ENCODE results near the gene KLHDC8A. TPM values are rescaled to one million over a fixed set of nuclear protein-coding genes. Genes with fewer than 3 reads are reported as not detected.

KLHDC8A gene
- polyA plus RNA-seq, 1 donor (not counting 4 experiments of a cell fraction or from before 2014, with no cell fraction given): not detected

GRCh38 chr1:205382561-205382960 lies 25.8 kb upstream of the KLHDC8A start:
- no peak overlapping the region for H3K4me2 ChIP-seq (ENCODE audit: control insufficient read depth, extremely low read depth, insufficient read depth, low read depth, low read length)
- no peak overlapping the region for H2AFZ ChIP-seq (ENCODE audit: control insufficient read depth, low read length)
- H3K4me1 ChIP-seq (ENCODE audit: control insufficient read depth, extremely low read depth, insufficient read depth, low read length): no peaks in the 10 kb centered on the region
- no peaks in the 10 kb centered on the region for H3K36me3 ChIP-seq (ENCODE audit: control insufficient read depth in 2 of 2, extremely low read depth in 1 of 2, insufficient read depth in 2 of 2, low read length in 2 of 2)
- H3K27ac ChIP-seq (ENCODE audit: control insufficient read depth, insufficient read depth, low read length): no peak overlapping the region
- no peak overlapping the region for H3K4me3 ChIP-seq (ENCODE audit: control insufficient read depth in 2 of 3, extremely low read depth in 1 of 3, insufficient read depth in 2 of 3, low read depth in 1 of 3, low read length in 3 of 3)
- no peak overlapping the region for H3K9ac ChIP-seq (ENCODE audit: control insufficient read depth, extremely low read depth, insufficient read depth, low read length)
- H3K79me2 ChIP-seq (ENCODE audit: control insufficient read depth, insufficient read depth, low read length): no peaks in the 10 kb centered on the region
- no peak for FAIRE-seq
- no peaks in the 10 kb centered on the region for H3K9me1 ChIP-seq (ENCODE audit: control insufficient read depth, extremely low read depth, insufficient read depth, low read length)
- H3K27me3 ChIP-seq (ENCODE audit: control insufficient read depth, extremely low read depth, insufficient read depth, low read length): peaks cover 13% of the 10 kb centered on the region
- DNase-seq (ENCODE audit: low read depth, low spot score): no peak
- H3K9me3 ChIP-seq (ENCODE audit: control insufficient read depth, low read depth, low read length): no peaks in the 10 kb centered on the region
- TF ChIP-seq CTCF (optimal IDR thresholded peaks at IDR 0.05 in 1 of 3, IDR thresholded peaks at IDR 0.05 in 1 of 3, conservative IDR thresholded peaks at IDR 0.05 in 1 of 3; ENCODE audit: extremely low read depth in 1 of 3, insufficient read depth in 2 of 3, low read length in 3 of 3): no peak
- no peaks in the 10 kb centered on the region for H4K20me1 ChIP-seq (ENCODE audit: control insufficient read depth, extremely low read depth, insufficient read depth, low read length)
- dilution Hi-C loops (cut with MboI; ENCODE audit: extremely low pct_ligation_motif_present, low sequenced_read_pairs): no loop called here

- Histone ChIP-seq H3K9ac (ENCODE audit: control insufficient read depth, extremely low read depth, insufficient read depth, low read length) (no peak overlapping the region), H3K27me3 (ENCODE audit: control insufficient read depth, extremely low read depth, insufficient read depth, low read length) (peaks cover 13% of the 10 kb centered on the region), H3K9me3 (ENCODE audit: control insufficient read depth, low read depth, low read length) (no peaks in the 10 kb centered on the region), H3K79me2 (ENCODE audit: control insufficient read depth, insufficient read depth, low read length) (no peaks in the 10 kb centered on the region), H3K27ac (ENCODE audit: control insufficient read depth, insufficient read depth, low read length) (no peak overlapping the region), H3K4me2 (ENCODE audit: control insufficient read depth, extremely low read depth, insufficient read depth, low read depth, low read length) (no peak overlapping the region), H3K9me1 (ENCODE audit: control insufficient read depth, extremely low read depth, insufficient read depth, low read length) (no peaks in the 10 kb centered on the region), H3K36me3 (ENCODE audit: control insufficient read depth in 2 of 2, extremely low read depth in 1 of 2, insufficient read depth in 2 of 2, low read length in 2 of 2) (no peaks in the 10 kb centered on the region), H4K20me1 (ENCODE audit: control insufficient read depth, extremely low read depth, insufficient read depth, low read length) (no peaks in the 10 kb centered on the region), H3K4me1 (ENCODE audit: control insufficient read depth, extremely low read depth, insufficient read depth, low read length) (no peaks in the 10 kb centered on the region), H2AFZ (ENCODE audit: control insufficient read depth, low read length) (no peak overlapping the region), H3K4me3 (ENCODE audit: control insufficient read depth in 2 of 3, extremely low read depth in 1 of 3, insufficient read depth in 2 of 3, low read depth in 1 of 3, low read length in 3 of 3) (no peak overlapping the region)
- dilution Hi-C loops (cut with MboI; ENCODE audit: extremely low pct_ligation_motif_present, low sequenced_read_pairs): no loop called here
- FAIRE-seq (no peak), DNase-seq (ENCODE audit: low read depth, low spot score) (no peak)
- TF ChIP-seq CTCF (optimal IDR thresholded peaks at IDR 0.05 in 1 of 3, IDR thresholded peaks at IDR 0.05 in 1 of 3, conservative IDR thresholded peaks at IDR 0.05 in 1 of 3; ENCODE audit: extremely low read depth in 1 of 3, insufficient read depth in 2 of 3, low read length in 3 of 3): no peak
Observed at GRCh38 chr1:205381305-205381704, 24.6 kb upstream of the KLHDC8A start.

Data from keratinocyte (primary cell).